GM23248 (cell line): ENCODE results near the gene MBIP.

Experiments
- EZH2 ChIP-seq: fragments of 200-600 bp; sonication (generic); IDR thresholded peaks from 2 replicates; pipeline ENCODE4 v1.6.1; 2018; ENCODE audit warnings: antibody characterized with exemption, mild to moderate bottlenecking; ENCODE audit not compliant: insufficient read depth, poor library complexity, severe bottlenecking
- EZH2phosphoT487 ChIP-seq: fragments of 200-600 bp; sonication (generic); IDR thresholded peaks from 2 replicates; pipeline ENCODE4 v1.6.1; 2018; ENCODE audit warnings: antibody characterized with exemption, moderate library complexity, mild to moderate bottlenecking, low read depth; ENCODE audit not compliant: insufficient read depth

GRCh38 chr14:36316131-36316530, 4.3 kb downstream of the MBIP start:
- TF ChIP-seq EZH2 (no peak), EZH2phosphoT487 (no peak)
